ENCODE data around the gene RAB7B. TPM values are rescaled to one million over a fixed set of nuclear protein-coding genes. Genes with fewer than 3 reads are reported as not detected.

RAB7B gene
- total RNA-seq, 6 donors from 2014 or later = 2.6 to 27.5 (median 9.1) TPM

DNA sequence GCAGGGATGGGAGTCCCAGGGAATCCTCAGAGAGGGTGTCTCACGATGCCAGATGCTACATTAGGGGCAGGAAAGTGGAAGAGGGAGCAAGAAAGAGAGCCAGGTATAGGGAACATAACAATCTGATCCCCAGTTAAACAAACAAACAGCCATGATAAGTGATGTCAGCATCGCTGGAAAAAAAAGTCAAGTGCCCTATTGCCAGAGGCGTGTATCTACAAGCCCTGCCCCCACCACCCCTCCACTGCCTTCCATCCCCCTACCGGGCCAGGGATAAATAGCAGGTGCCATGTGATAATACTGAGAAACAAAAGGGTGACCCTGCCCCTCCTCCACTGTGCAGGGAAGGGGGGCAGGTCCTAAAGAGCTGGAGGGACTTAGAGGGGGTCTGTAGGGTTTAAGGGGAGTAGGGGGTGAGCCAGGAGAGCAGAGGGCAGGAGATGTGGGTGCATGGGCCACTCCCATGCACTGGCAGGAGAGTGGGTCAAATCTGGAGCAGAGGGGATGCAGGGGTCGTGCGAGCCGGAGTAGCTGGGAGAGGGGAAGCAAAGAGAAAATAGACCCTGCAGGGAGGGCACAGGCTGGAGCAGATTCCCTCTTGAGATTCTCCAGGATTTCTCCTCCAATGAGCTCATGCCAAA is 63.4 kb downstream of the RAB7B start:
- 49 to 54% methylated on average over 7 of the region's 7 CpGs for WGBS, 2 donors
- no peaks in the 10 kb centered on the region for H3K36me3 ChIP-seq
- ATAC-seq (ENCODE audit: low FRiP score in 2 of 2) (peak in 1 of 2 donors; percentile 3), DNase-seq (peak in 1 of 2 donors; percentile 79)
- H3K4me1 ChIP-seq = peaks cover 0 to 32% (median 14%) of the 10 kb centered on the region in 4 donors
- peak overlapping the region in 2 of 4 donors; percentile 44 to 64 for H3K27ac ChIP-seq
- TF ChIP-seq POLR2A (IDR thresholded peaks at IDR 0.05) = no peak
- no peak for TF ChIP-seq POLR2AphosphoS5 (IDR thresholded peaks at IDR 0.05)
- TF ChIP-seq CTCF (IDR thresholded peaks at IDR 0.05) = peak in 2 of 6 experiments; percentile 31 to 39
- TF ChIP-seq EP300 (IDR thresholded peaks at IDR 0.05) = peak in 1 of 4 donors; percentile 23
- H3K4me3 ChIP-seq = no peak overlapping the region
- H3K9me3 ChIP-seq = no peaks in the 10 kb centered on the region
- H3K27me3 ChIP-seq = no peaks in the 10 kb centered on the region

DNA sequence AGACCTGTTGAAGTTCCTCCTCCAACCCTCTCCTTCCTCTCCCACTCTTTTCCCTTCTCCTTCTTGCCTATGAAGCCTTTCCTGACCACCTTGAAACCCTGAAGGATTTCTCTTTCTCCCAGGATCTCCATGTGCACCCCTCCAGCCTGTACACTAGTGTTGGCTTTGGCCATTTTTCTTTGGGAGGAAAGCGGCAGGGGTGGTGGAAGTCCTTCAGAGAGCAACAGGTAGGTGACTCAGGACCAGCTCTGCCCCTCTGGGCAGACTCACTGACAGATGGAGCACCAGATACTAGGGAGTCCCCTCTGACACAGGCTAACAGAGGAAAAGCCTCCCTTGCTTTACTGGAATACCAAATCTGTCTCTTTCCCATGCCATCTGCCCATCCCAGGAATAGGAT is 64.5 kb downstream of the RAB7B start:
- peaks cover 0 to 41% (median 21%) of the 10 kb centered on the region in 4 donors for H3K4me1 ChIP-seq
- TF ChIP-seq POLR2A (IDR thresholded peaks at IDR 0.05) (no peak), POLR2AphosphoS5 (IDR thresholded peaks at IDR 0.05) (no peak), EP300 (IDR thresholded peaks at IDR 0.05) (no peak), CTCF (IDR thresholded peaks at IDR 0.05) (no peak)
- H3K4me3 ChIP-seq = no peak overlapping the region
- 87 to 100% methylated on average over 1 of the region's 1 CpG for WGBS, 2 donors
- H3K27ac ChIP-seq = peak overlapping the region in 2 of 4 donors; percentile 44 to 64
- H3K27me3 ChIP-seq = no peaks in the 10 kb centered on the region
- no peak for ATAC-seq (ENCODE audit: low FRiP score in 2 of 2)
- DNase-seq = no peak
- H3K9me3 ChIP-seq = no peaks in the 10 kb centered on the region
- no peaks in the 10 kb centered on the region for H3K36me3 ChIP-seq

- Histone ChIP-seq H3K27me3 (no peaks in the 10 kb centered on the region), H3K27ac (peak overlapping the region in 3 of 4 donors; percentile 32 to 86 (median 77)), H3K4me3 (no peak overlapping the region), H3K36me3 (no peaks in the 10 kb centered on the region), H3K4me1 (peaks cover 6 to 50% (median 26%) of the 10 kb centered on the region in 4 donors), H3K9me3 (no peaks in the 10 kb centered on the region)
- no peak for TF ChIP-seq POLR2A (IDR thresholded peaks at IDR 0.05)
- TF ChIP-seq EP300 (IDR thresholded peaks at IDR 0.05) = no peak
- TF ChIP-seq CTCF (IDR thresholded peaks at IDR 0.05) = no peak
- no peak for TF ChIP-seq POLR2AphosphoS5 (IDR thresholded peaks at IDR 0.05)
- DNase-seq (no peak), ATAC-seq (ENCODE audit: low FRiP score in 2 of 2) (no peak)
- WGBS, 2 donors = 69 to 82% methylated on average over 7 of the region's 7 CpGs
Measured at GRCh38 chr1:205936846-205937586, 66.2 kb downstream of the RAB7B start.

- Histone ChIP-seq H3K36me3 (no peaks in the 10 kb centered on the region), H3K4me3 (no peak overlapping the region), H3K27me3 (no peaks in the 10 kb centered on the region), H3K9me3 (no peaks in the 10 kb centered on the region), H3K27ac (peak overlapping the region; percentile 32 to 86 (median 78)), H3K4me1 (peaks cover 6 to 50% (median 24%) of the 10 kb centered on the region in 4 donors)
- WGBS, 2 donors = 55 to 62% methylated on average over 6 of the region's 6 CpGs
- TF ChIP-seq EP300 (IDR thresholded peaks at IDR 0.05) = no peak
- peak in 1 of 4 donors; percentile 33 for TF ChIP-seq POLR2A (IDR thresholded peaks at IDR 0.05)
- ATAC-seq (ENCODE audit: low FRiP score in 2 of 2) (peak; percentile 17 to 39), DNase-seq (peak in 1 of 2 donors; percentile 81)
Measured at GRCh38 chr1:205936311-205936710, 66.9 kb downstream of the RAB7B start.

DNA sequence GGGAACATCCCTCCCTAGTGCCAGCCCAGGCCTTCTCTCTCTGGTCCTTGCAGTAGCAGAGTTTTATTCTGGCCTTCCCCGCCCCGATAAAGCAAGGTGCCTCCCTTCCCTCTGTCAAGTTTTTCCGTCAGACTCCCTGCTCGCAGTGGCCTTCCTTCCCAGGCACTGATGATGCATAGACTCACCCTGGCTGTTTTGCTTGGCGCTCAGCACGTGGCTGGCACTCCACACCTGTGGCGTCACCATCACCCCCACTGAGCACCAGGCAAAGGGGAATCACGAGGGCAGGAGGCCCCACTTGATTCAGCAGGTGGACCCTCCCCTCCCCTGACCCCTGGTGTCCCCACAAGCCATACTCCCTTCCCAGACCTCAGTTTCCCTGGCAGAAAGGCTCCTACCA is 67.3 kb downstream of the RAB7B start:
- H3K4me3 ChIP-seq = peak overlapping the region in 1 of 4 donors; percentile 11
- H3K36me3 ChIP-seq = no peaks in the 10 kb centered on the region
- H3K9me3 ChIP-seq = no peaks in the 10 kb centered on the region
- no peaks in the 10 kb centered on the region for H3K27me3 ChIP-seq
- peak overlapping the region; percentile 23 to 86 (median 78) for H3K27ac ChIP-seq
- ATAC-seq (ENCODE audit: low FRiP score in 2 of 2) (peak; percentile 5 to 26), DNase-seq (peak; percentile 45 to 58)
- peaks cover 6 to 50% (median 24%) of the 10 kb centered on the region in 4 donors for H3K4me1 ChIP-seq
- no peak for TF ChIP-seq EP300 (IDR thresholded peaks at IDR 0.05)
- peak in 1 of 2 donors; percentile 12 for TF ChIP-seq POLR2AphosphoS5 (IDR thresholded peaks at IDR 0.05)
- peak in 2 of 4 donors; percentile 10 to 22 for TF ChIP-seq POLR2A (IDR thresholded peaks at IDR 0.05)
- no peak for TF ChIP-seq CTCF (IDR thresholded peaks at IDR 0.05)
- 67 to 79% methylated on average over 8 of the region's 8 CpGs for WGBS, 2 donors
